Left cardiac atrium (tissue), 4 donors: ENCODE data around the gene USP10. TPM values are rescaled to one million over a fixed set of nuclear protein-coding genes. Genes with fewer than 3 reads are reported as not detected.

Source experiments
- ATAC-seq, 2 donors: fragments of 200-7000 bp; cut with Tn5 transposase; one replicate each; pipeline ENCODE4 v1.9.1; 2020; ENCODE audit warnings: mild to moderate bottlenecking in 2 of 2, moderate library complexity in 2 of 2
- DNase-seq: peaks from one replicate; pipeline ENCODE4 v3.0.0-alpha.2; 2020
- intact Hi-C, 2 donors: fragments of 100-400 bp; cut with DNase I; formaldehyde crosslinking; loops; one replicate each; pipeline versions ENCODE4 v1.14.1 to v1.15.1; 2022 to 2023
- total RNA-seq, 2 donors: library from RNA; stranded (reverse); fragmentation: NEBNext Ultra II Directional; extraction: Animal tissue kit (Norgen Biotek cat#: 25700); gene quantifications; one replicate each; pipeline ENCODE4 v1.2.1, GENCODE V29; 2021
- donor health status: DM: no; HTN: yes; CAD: no.
- donor health status: DM: no; HTN: yes; CAD: no; lungs with severe emphysema.
- donor health status: DM: yes; HTN: yes; CAD: no.
- donor health status: Dilated cardiomyopathy.

USP10 gene
- total RNA-seq, 2 donors from 2014 or later, result 66.7 to 70.7 TPM

- intact Hi-C loops, result loop anchor here (5.0 to 10.0 kb wide), 2 partner anchors 193 to 326 kb away; no protein-coding TSS in a partner anchor
- no peak for ATAC-seq
- no peak for DNase-seq
Observed at GRCh38 chr16:84759061-84759460, 59.3 kb downstream of the USP10 start.

GRCh38 chr16:84759906-84760305 is 60.1 kb downstream of the USP10 start:
- DNase-seq, result no peak
- intact Hi-C loops, result loop anchor here (5.0 to 10.0 kb wide), 3 partner anchors 192 to 325 kb away; no protein-coding TSS in a partner anchor
- no peak for ATAC-seq

- intact Hi-C loops, result loop anchor here in 1 of 2 donors (5.0 kb wide), 1 partner anchor 196 kb away; no protein-coding TSS in a partner anchor
- ATAC-seq, result no peak
Observed at GRCh38 chr16:84761448-84762368, 61.9 kb downstream of the USP10 start.

GRCh38 chr16:84763164-84763563 is 63.4 kb downstream of the USP10 start:
- no peak for ATAC-seq
- no peak for DNase-seq
- intact Hi-C loops, result loop anchor here in 1 of 2 donors (5.0 kb wide), 1 partner anchor 194 kb away; no protein-coding TSS in a partner anchor

More at GRCh38 chr16:84761448-84762368, 61.9 kb downstream of the USP10 start:
- DNase-seq, result no peak

GRCh38 chr16:84763629-84764028 is 63.8 kb downstream of the USP10 start:
- intact Hi-C loops, result loop anchor here in 1 of 2 donors (5.0 kb wide), 1 partner anchor 194 kb away; no protein-coding TSS in a partner anchor
- DNase-seq, result no peak
- ATAC-seq, result no peak

- ATAC-seq (no peak), DNase-seq (no peak)
- intact Hi-C loops, result loop anchor here in 1 of 2 donors (5.0 kb wide), 1 partner anchor 192 kb away; no protein-coding TSS in a partner anchor
Observed at GRCh38 chr16:84764970-84765369, 65.2 kb downstream of the USP10 start.

GRCh38 chr16:84765616-84766580 is 66.1 kb downstream of the USP10 start:
- DNase-seq (no peak), ATAC-seq (no peak)
- intact Hi-C loops, result no loop called here

- intact Hi-C loops, result no loop called here
- ATAC-seq (no peak), DNase-seq (no peak)
Observed at GRCh38 chr16:84766978-84767773, 67.4 kb downstream of the USP10 start.

- intact Hi-C loops, result no loop called here
- ATAC-seq (no peak), DNase-seq (no peak)
Observed at GRCh38 chr16:84768061-84768807, 68.4 kb downstream of the USP10 start.

- intact Hi-C loops, result no loop called here
- no peak for ATAC-seq
- DNase-seq, result no peak
Observed at GRCh38 chr16:84768808-84769197, 69.0 kb downstream of the USP10 start.

- intact Hi-C loops, result no loop called here
- no peak for DNase-seq
- no peak for ATAC-seq
Observed at GRCh38 chr16:84769416-84769815, 69.6 kb downstream of the USP10 start.

GRCh38 chr16:84773312-84773711 is 73.5 kb downstream of the USP10 start:
- peak in 1 of 2 donors; percentile 21 for ATAC-seq
- intact Hi-C loops, result no loop called here
- DNase-seq, result no peak

- DNase-seq, result no peak
- intact Hi-C loops, result no loop called here
- peak in 1 of 2 donors; percentile 39 for ATAC-seq
Observed at GRCh38 chr16:84774810-84775209, 75.0 kb downstream of the USP10 start.

- intact Hi-C loops, result no loop called here
- ATAC-seq, result no peak
- no peak for DNase-seq
Observed at GRCh38 chr16:84775262-84775810, 75.5 kb downstream of the USP10 start.

GRCh38 chr16:84777435-84777834 is 77.6 kb downstream of the USP10 start:
- ATAC-seq, result no peak
- intact Hi-C loops, result no loop called here
- DNase-seq, result no peak

- intact Hi-C loops, result no loop called here
- no peak for ATAC-seq
Observed at GRCh38 chr16:84778720-84779119, 78.9 kb downstream of the USP10 start.

GRCh38 chr16:84780063-84780462 is 80.3 kb downstream of the USP10 start:
- intact Hi-C loops, result no loop called here
- ATAC-seq (no peak), DNase-seq (no peak)

More at GRCh38 chr16:84778720-84779119, 78.9 kb downstream of the USP10 start:
- DNase-seq, result no peak
